ENCODE results near the gene DNAH14.
"Not testable (repeated sequence)": the region's sequence is repeated elsewhere in the genome, so short reads cannot be mapped to it uniquely, and the experiment has no call there.

DNA sequence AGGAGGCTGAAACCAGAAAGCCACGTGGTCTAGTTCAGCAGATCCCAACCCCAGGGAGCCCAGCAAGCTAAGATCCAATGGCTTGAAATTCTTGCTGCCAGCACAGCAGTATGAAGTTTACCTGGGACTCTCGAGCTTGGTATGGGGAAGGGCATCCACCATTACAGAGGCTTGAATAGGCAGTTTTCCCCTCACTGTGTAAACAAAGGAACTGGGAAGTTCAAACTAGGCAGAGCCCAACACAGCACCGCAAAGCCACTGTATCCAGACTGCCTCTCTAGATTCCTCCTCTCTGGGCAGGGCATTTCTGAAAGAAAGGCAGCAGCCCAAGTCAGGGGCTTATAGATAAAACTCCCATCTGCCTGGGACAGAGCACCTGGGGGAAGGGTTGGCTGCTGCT is 280.7 kb downstream of the DNAH14 start:
- TF ChIP-seq, protein P1, sequence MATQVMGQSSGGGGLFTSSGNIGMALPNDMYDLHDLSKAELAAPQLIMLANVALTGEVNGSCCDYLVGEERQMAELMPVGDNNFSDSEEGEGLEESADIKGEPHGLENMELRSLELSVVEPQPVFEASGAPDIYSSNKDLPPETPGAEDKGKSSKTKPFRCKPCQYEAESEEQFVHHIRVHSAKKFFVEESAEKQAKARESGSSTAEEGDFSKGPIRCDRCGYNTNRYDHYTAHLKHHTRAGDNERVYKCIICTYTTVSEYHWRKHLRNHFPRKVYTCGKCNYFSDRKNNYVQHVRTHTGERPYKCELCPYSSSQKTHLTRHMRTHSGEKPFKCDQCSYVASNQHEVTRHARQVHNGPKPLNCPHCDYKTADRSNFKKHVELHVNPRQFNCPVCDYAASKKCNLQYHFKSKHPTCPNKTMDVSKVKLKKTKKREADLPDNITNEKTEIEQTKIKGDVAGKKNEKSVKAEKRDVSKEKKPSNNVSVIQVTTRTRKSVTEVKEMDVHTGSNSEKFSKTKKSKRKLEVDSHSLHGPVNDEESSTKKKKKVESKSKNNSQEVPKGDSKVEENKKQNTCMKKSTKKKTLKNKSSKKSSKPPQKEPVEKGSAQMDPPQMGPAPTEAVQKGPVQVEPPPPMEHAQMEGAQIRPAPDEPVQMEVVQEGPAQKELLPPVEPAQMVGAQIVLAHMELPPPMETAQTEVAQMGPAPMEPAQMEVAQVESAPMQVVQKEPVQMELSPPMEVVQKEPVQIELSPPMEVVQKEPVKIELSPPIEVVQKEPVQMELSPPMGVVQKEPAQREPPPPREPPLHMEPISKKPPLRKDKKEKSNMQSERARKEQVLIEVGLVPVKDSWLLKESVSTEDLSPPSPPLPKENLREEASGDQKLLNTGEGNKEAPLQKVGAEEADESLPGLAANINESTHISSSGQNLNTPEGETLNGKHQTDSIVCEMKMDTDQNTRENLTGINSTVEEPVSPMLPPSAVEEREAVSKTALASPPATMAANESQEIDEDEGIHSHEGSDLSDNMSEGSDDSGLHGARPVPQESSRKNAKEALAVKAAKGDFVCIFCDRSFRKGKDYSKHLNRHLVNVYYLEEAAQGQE (IDR thresholded peaks at IDR 0.05; ENCODE audit: insufficient read depth in 1 of 2, low read depth in 2 of 2, low read length in 1 of 2) = not testable (repeated sequence)
- TF ChIP-seq, protein P2, sequence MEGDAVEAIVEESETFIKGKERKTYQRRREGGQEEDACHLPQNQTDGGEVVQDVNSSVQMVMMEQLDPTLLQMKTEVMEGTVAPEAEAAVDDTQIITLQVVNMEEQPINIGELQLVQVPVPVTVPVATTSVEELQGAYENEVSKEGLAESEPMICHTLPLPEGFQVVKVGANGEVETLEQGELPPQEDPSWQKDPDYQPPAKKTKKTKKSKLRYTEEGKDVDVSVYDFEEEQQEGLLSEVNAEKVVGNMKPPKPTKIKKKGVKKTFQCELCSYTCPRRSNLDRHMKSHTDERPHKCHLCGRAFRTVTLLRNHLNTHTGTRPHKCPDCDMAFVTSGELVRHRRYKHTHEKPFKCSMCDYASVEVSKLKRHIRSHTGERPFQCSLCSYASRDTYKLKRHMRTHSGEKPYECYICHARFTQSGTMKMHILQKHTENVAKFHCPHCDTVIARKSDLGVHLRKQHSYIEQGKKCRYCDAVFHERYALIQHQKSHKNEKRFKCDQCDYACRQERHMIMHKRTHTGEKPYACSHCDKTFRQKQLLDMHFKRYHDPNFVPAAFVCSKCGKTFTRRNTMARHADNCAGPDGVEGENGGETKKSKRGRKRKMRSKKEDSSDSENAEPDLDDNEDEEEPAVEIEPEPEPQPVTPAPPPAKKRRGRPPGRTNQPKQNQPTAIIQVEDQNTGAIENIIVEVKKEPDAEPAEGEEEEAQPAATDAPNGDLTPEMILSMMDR (IDR thresholded peaks at IDR 0.05) = not testable (repeated sequence)
- TF ChIP-seq SIN3A (IDR thresholded peaks at IDR 0.05; ENCODE audit: borderline replicate concordance, insufficient read depth, low read depth, low read length) = not testable (repeated sequence)

Data from Panc1 (cell line).